A673 (cell line): ENCODE measurements around the gene ASB8. TPM values are rescaled to one million over a fixed set of nuclear protein-coding genes. Genes with fewer than 3 reads are reported as not detected.

Source experiments
- BruUV-seq: library from RNA; stranded (reverse); fragments of 400-500 nt; replicated peaks from 2 replicates; lab custom pipeline; 2021; lab: Mats Ljungman, UMichigan
- CTCF ChIA-PET: fragments of 300-600 bp; sonication (Branson Sonifier 250); formaldehyde crosslinking; loops from one replicate; lab custom pipeline; 2022; ENCODE audit warnings: antibody characterized with exemption; lab: Charles Lee
- POLR2A ChIA-PET: fragments of 300-600 bp; sonication (Branson Sonifier 250); formaldehyde crosslinking; loops from one replicate; lab custom pipeline; 2022; ENCODE audit warnings: antibody characterized with exemption; ENCODE audit not compliant: low non-redundant PET; lab: Charles Lee
- DNase-seq: peaks from one replicate; pipeline ENCODE4 v3.0.0-alpha.2; 2015; ENCODE audit warnings: low spot score
- H3K27ac ChIP-seq: fragments of 200-600 bp; sonication (generic); 2 replicates; pipeline ENCODE4 v1.5.1; 2016; ENCODE audit warnings: mixed run types, low read depth, mild to moderate bottlenecking, mixed read lengths, antibody characterized with exemption, low read length; ENCODE audit not compliant: poor library complexity, severe bottlenecking
- H3K27me3 ChIP-seq: fragments of 200-600 bp; sonication (generic); replicated peaks from 2 replicates; pipeline ENCODE4 v1.6.1; 2017; ENCODE audit warnings: mixed run types, low read depth, mild to moderate bottlenecking, mixed read lengths, antibody characterized with exemption, low read length; ENCODE audit not compliant: insufficient read depth, poor library complexity
- H3K36me3 ChIP-seq: fragments of 200-600 bp; sonication (generic); 2 replicates; pipeline ENCODE4 v1.6.1; 2016; ENCODE audit warnings: mixed run types, mild to moderate bottlenecking, mixed read lengths, antibody characterized with exemption, low read length; ENCODE audit not compliant: insufficient read depth, poor library complexity, severe bottlenecking
- H3K4me1 ChIP-seq: fragments of 200-600 bp; sonication (generic); 2 replicates; pipeline ENCODE4 v1.6.1; 2017; ENCODE audit warnings: mixed run types, mild to moderate bottlenecking, mixed read lengths, antibody characterized with exemption, low read length; ENCODE audit not compliant: insufficient read depth, poor library complexity, severe bottlenecking
- H3K4me3 ChIP-seq: fragments of 200-600 bp; sonication (generic); 2 replicates; pipeline ENCODE4 v1.5.1; 2016; ENCODE audit warnings: low read depth, mixed run types, mild to moderate bottlenecking, mixed read lengths, low read length; ENCODE audit not compliant: poor library complexity, severe bottlenecking
- H3K9me3 ChIP-seq: fragments of 200-600 bp; sonication (generic); 2 replicates; pipeline ENCODE4 v1.6.1; 2016; ENCODE audit warnings: mixed run types, low read depth, mild to moderate bottlenecking, mixed read lengths, antibody characterized with exemption, low read length; ENCODE audit not compliant: poor library complexity, severe bottlenecking
- CTCF ChIP-seq: fragments of 300-800, 200-600 bp; sonication (generic); conservative IDR thresholded peaks from 2 replicates; pipeline ENCODE4 v1.5.1; 2017; ENCODE audit warnings: low read depth, mild to moderate bottlenecking, antibody characterized with exemption, low read length, moderate library complexity, mixed read lengths
- EZH2 ChIP-seq: fragments of 200-600 bp; sonication (generic); IDR thresholded peaks from 2 replicates; pipeline ENCODE4 v1.6.1; 2017; ENCODE audit warnings: borderline replicate concordance, low read depth, mild to moderate bottlenecking, mixed read lengths, antibody characterized with exemption, low read length; ENCODE audit not compliant: poor library complexity, severe bottlenecking
- intact Hi-C: fragments of 100-400 bp; cut with micrococcal nuclease; formaldehyde crosslinking; loops from one replicate; pipeline ENCODE4 v1.10.0; 2022; ENCODE audit not compliant: unreplicated experiment
- total RNA-seq: library from RNA; stranded (reverse); gene quantifications from 2 replicates; pipeline ENCODE4 v1.2.3, GENCODE V29; 2021

ASB8 gene
- total RNA-seq, 1 experiment from 2014 or later, result 23.5 TPM

- H3K27ac ChIP-seq, result no peak overlapping the region
- H3K27me3 ChIP-seq, result no peaks in the 10 kb centered on the region
- no peaks in the 10 kb centered on the region for H3K4me1 ChIP-seq
- ChIA-PET POLR2A (no interaction called here), CTCF (no interaction called here)
- peaks cover 76% of the 10 kb centered on the region for H3K36me3 ChIP-seq
- DNase-seq, result no peak
- no TSS peak for BruUV-seq
- H3K4me3 ChIP-seq, result no peak overlapping the region
- intact Hi-C loops, result no loop called here
- no peaks in the 10 kb centered on the region for H3K9me3 ChIP-seq
- TF ChIP-seq EZH2 (no peak), CTCF (no peak)
Observed at GRCh38 chr12:48132826-48133225, 24.5 kb downstream of the ASB8 start.

GRCh38 chr12:48131517-48131916 is 25.8 kb downstream of the ASB8 start:
- intact Hi-C loops, result no loop called here
- no TSS peak for BruUV-seq
- Histone ChIP-seq H3K27me3 (no peaks in the 10 kb centered on the region), H3K27ac (no peak overlapping the region), H3K36me3 (peaks cover 86% of the 10 kb centered on the region), H3K9me3 (no peaks in the 10 kb centered on the region), H3K4me1 (no peaks in the 10 kb centered on the region), H3K4me3 (no peak overlapping the region)
- CTCF ChIA-PET, result no interaction called here
- no peak for TF ChIP-seq CTCF
- no peak for TF ChIP-seq EZH2
- no peak for DNase-seq
- POLR2A ChIA-PET, result no interaction called here

GRCh38 chr12:48129376-48129775 is 27.9 kb downstream of the ASB8 start:
- Histone ChIP-seq H3K36me3 (peaks cover 86% of the 10 kb centered on the region), H3K27ac (no peak overlapping the region), H3K4me3 (no peak overlapping the region), H3K9me3 (no peaks in the 10 kb centered on the region), H3K4me1 (no peaks in the 10 kb centered on the region), H3K27me3 (no peaks in the 10 kb centered on the region)
- POLR2A ChIA-PET, result no interaction called here
- no peak for TF ChIP-seq EZH2
- no peak for TF ChIP-seq CTCF
- no peak for DNase-seq
- BruUV-seq, result no TSS peak
- intact Hi-C loops, result no loop called here
- CTCF ChIA-PET, result no interaction called here
